WTC11 (cell line): ENCODE results near the gene CCT6A. TPM values are rescaled to one million over a fixed set of nuclear protein-coding genes. Genes with fewer than 3 reads are reported as not detected.

Source experiments
- ATAC-seq: fragments of 200-7000 bp; cut with Tn5 transposase; 2 replicates; pipeline ENCODE4 v1.10.0; 2021; ENCODE audit warnings: mild to moderate bottlenecking, moderate library complexity
- CTCF ChIA-PET: fragments of 300-600 bp; sonication (Branson Sonifier 250); formaldehyde crosslinking; loops from one replicate; lab custom pipeline; 2021; ENCODE audit warnings: antibody characterized with exemption; lab: Charles Lee
- POLR2A ChIA-PET: fragments of 350-600 bp; sonication (Branson Sonifier 250); formaldehyde crosslinking; loops from one replicate; lab custom pipeline; 2021; ENCODE audit warnings: antibody characterized with exemption; lab: Charles Lee
- DNase-seq: peaks from one replicate; pipeline ENCODE4 v3.0.0; 2021; ENCODE audit warnings: low spot score
- H3K27ac Mint-ChIP-seq: 2 replicates; pipeline ENCODE4 v1.8.0; 2021; ENCODE audit warnings: mixed read lengths
- H3K27me3 Mint-ChIP-seq: 2 replicates; pipeline ENCODE4 v1.8.0; 2021; ENCODE audit warnings: low read depth, mild to moderate bottlenecking, moderate library complexity, mixed read lengths
- H3K36me3 Mint-ChIP-seq: 2 replicates; pipeline ENCODE4 v1.8.0; 2021; ENCODE audit warnings: mixed read lengths
- H3K4me1 Mint-ChIP-seq: 2 replicates; pipeline ENCODE4 v1.8.0; 2022; ENCODE audit warnings: mixed read lengths
- H3K4me3 Mint-ChIP-seq: 2 replicates; pipeline ENCODE4 v1.8.0; 2021; ENCODE audit warnings: mild to moderate bottlenecking, moderate library complexity, mixed read lengths
- H3K9me3 Mint-ChIP-seq: 2 replicates; pipeline ENCODE4 v1.8.0; 2021; ENCODE audit warnings: mixed read lengths
- GABPB1 ChIP-seq: sonication (generic); formaldehyde crosslinking; IDR thresholded peaks from 2 replicates; pipeline ENCODE4 v1.8.1; 2023; ENCODE audit warnings: mild to moderate bottlenecking, missing genetic modification reagents
- JAZF1 ChIP-seq: fragments of 250-450 bp; sonication (Bioruptor Pico); IDR thresholded peaks from 2 replicates; pipeline ENCODE4 v1.9.0; 2021; ENCODE audit warnings: moderate library complexity, mild to moderate bottlenecking, inconsistent platforms
- NFATC4 ChIP-seq: fragments of 250-450 bp; sonication (Bioruptor Pico); IDR thresholded peaks from 2 replicates; pipeline ENCODE4 v1.9.0; 2021; ENCODE audit warnings: mild to moderate bottlenecking
- NR2C2 ChIP-seq: sonication (generic); formaldehyde crosslinking; IDR thresholded peaks from 2 replicates; pipeline ENCODE4 v1.8.0; 2022; ENCODE audit warnings: mild to moderate bottlenecking, missing genetic modification reagents
- NR3C1 ChIP-seq: sonication (generic); formaldehyde crosslinking; conservative IDR thresholded peaks from 2 replicates; pipeline ENCODE4 v1.8.1; 2023; ENCODE audit warnings: low read depth, mild to moderate bottlenecking, missing genetic modification reagents
- OVOL2 ChIP-seq: fragments of 250-450 bp; sonication (Bioruptor Pico); IDR thresholded peaks from 2 replicates; pipeline ENCODE4 v1.9.0; 2021; ENCODE audit warnings: mild to moderate bottlenecking, borderline replicate concordance
- TEAD1 ChIP-seq: sonication (generic); formaldehyde crosslinking; IDR thresholded peaks from 2 replicates; pipeline ENCODE4 v1.8.0; 2022; ENCODE audit warnings: mild to moderate bottlenecking, missing genetic modification reagents
- ZNF138 ChIP-seq: sonication (generic); formaldehyde crosslinking; conservative IDR thresholded peaks from 2 replicates; pipeline ENCODE4 v1.8.1; 2022; ENCODE audit warnings: mild to moderate bottlenecking, moderate library complexity, missing genetic modification reagents
- ZNF219 ChIP-seq: sonication (generic); formaldehyde crosslinking; IDR thresholded peaks from 2 replicates; pipeline ENCODE4 v1.8.0; 2023; ENCODE audit warnings: missing genetic modification reagents, mild to moderate bottlenecking, borderline replicate concordance
- ZNF416 ChIP-seq: fragments of 250-450 bp; sonication (Bioruptor Pico); IDR thresholded peaks from 2 replicates; pipeline ENCODE4 v1.9.0; 2021; ENCODE audit warnings: mild to moderate bottlenecking, inconsistent platforms
- ZNF671 ChIP-seq: fragments of 250-450 bp; sonication (Bioruptor Pico); IDR thresholded peaks from 2 replicates; pipeline ENCODE4 v1.8.0; 2021; ENCODE audit warnings: mild to moderate bottlenecking
- total RNA-seq: library from RNA; stranded (reverse); gene quantifications from 3 replicates; pipeline ENCODE4 v1.2.3, GENCODE V29; 2021
- TF ChIP-seq, protein P1 (sequence below): sonication (generic); formaldehyde crosslinking; IDR thresholded peaks from 2 replicates; pipeline ENCODE4 v1.8.0; 2022; ENCODE audit warnings: mild to moderate bottlenecking, missing genetic modification reagents
- TF ChIP-seq, protein P2 (sequence below): fragments of 250-450 bp; sonication (Bioruptor Pico); IDR thresholded peaks from 2 replicates; pipeline ENCODE4 v1.9.0; 2021; ENCODE audit warnings: mild to moderate bottlenecking, borderline replicate concordance
- TF ChIP-seq, protein P3 (sequence below): sonication (generic); formaldehyde crosslinking; IDR thresholded peaks from 2 replicates; pipeline ENCODE4 v1.8.1; 2022; ENCODE audit warnings: low read depth, mild to moderate bottlenecking, moderate library complexity, missing genetic modification reagents, borderline replicate concordance
- TF ChIP-seq, protein P4 (sequence below): sonication (generic); formaldehyde crosslinking; IDR thresholded peaks from 2 replicates; pipeline ENCODE4 v1.8.1; 2022; ENCODE audit warnings: mild to moderate bottlenecking, moderate library complexity, missing genetic modification reagents
- TF ChIP-seq, protein P5 (sequence below): sonication (generic); formaldehyde crosslinking; conservative IDR thresholded peaks from 2 replicates; pipeline ENCODE4 v1.8.1; 2023; ENCODE audit warnings: mild to moderate bottlenecking, low read depth, missing genetic modification reagents, moderate library complexity
- TF ChIP-seq, protein P6 (sequence below): fragments of 250-450 bp; sonication (Bioruptor Pico); IDR thresholded peaks from 2 replicates; pipeline ENCODE4 v1.9.0; 2021; ENCODE audit warnings: moderate library complexity, mild to moderate bottlenecking, inconsistent platforms, borderline replicate concordance
- TF ChIP-seq, protein P7 (sequence below): sonication (generic); formaldehyde crosslinking; IDR thresholded peaks from 2 replicates; pipeline ENCODE4 v1.8.1; 2023; ENCODE audit warnings: mild to moderate bottlenecking, missing genetic modification reagents

Gene CCT6A
- total RNA-seq, 1 experiment from 2014 or later, result 246 TPM

DNA sequence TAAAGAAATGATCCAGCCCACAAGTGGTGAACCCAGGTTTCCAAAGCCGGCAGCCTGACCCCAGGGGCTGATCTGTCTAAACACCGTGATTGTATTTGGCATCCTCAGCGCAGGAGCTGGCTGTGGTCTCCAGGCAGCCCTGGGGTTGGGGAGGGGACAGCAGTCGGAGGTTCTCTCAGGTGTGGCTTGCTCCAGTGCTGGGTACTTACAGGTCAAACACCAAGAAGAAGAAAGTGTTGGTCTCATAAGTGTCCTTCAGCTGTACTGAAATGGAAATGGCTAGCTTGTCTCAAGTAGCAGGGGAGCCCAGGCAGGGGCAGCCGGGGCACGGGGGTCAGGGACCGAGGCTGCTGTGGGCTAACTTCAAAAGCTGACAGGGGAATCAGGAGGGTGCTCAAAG lies 35.2 kb downstream of the CCT6A start:
- ChIA-PET CTCF (interaction anchor here (1.9 kb wide), 1 partner anchor 13 kb away, joined by 8 read pairs; no protein-coding TSS in a partner anchor), POLR2A (no interaction called here)
- no peak for TF ChIP-seq ZNF671 (CRISPR knock-in tag)
- Mint-ChIP-seq H3K4me3 (no peak overlapping the region), H3K27ac (no peak overlapping the region), H3K27me3 (no peaks in the 10 kb centered on the region), H3K4me1 (no peaks in the 10 kb centered on the region), H3K36me3 (peaks cover 10% of the 10 kb centered on the region), H3K9me3 (no peaks in the 10 kb centered on the region)
- ATAC-seq (no peak), DNase-seq (no peak)

DNA sequence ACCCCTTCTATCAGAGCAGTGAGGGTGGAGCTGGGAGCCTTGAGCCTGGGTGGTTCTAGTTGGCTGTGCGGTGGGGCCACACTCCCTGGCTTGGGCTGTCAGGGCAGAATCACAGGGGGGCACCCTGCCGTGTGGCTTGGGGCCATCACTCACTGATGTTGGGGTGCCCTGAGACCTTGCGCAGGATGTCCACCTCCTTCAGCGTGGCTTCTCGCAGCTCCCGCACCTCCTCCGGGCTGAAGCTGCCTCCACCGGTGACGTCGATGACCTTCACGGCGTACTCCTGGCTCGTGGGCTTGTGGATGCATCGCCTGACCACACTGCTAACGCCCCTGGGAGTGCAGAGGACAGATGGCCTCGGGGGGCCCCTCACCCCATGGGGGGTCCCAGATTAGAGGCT lies 35.9 kb downstream of the CCT6A start:
- no peaks in the 10 kb centered on the region for H3K4me1 Mint-ChIP-seq
- H3K27me3 Mint-ChIP-seq, result no peaks in the 10 kb centered on the region
- ATAC-seq (no peak), DNase-seq (no peak)
- H3K27ac Mint-ChIP-seq, result no peak overlapping the region
- CTCF ChIA-PET, result interaction anchor here (1.9 kb wide), 1 partner anchor 13 kb away, joined by 8 read pairs; no protein-coding TSS in a partner anchor
- no peak for TF ChIP-seq OVOL2 (CRISPR knock-in tag)
- no peak for TF ChIP-seq TEAD1 (CRISPR knock-in tag)
- TF ChIP-seq ZNF416 (CRISPR knock-in tag), result no peak
- TF ChIP-seq ZNF219, result no peak
- no peak for TF ChIP-seq ZNF671 (CRISPR knock-in tag)
- no peak for TF ChIP-seq NR2C2 (CRISPR knock-in tag)
- TF ChIP-seq ZNF138 (CRISPR knock-in tag), result no peak
- TF ChIP-seq NFATC4 (CRISPR knock-in tag), result no peak
- no peak for TF ChIP-seq NR3C1 (CRISPR knock-in tag)
- TF ChIP-seq JAZF1 (CRISPR knock-in tag), result no peak
- TF ChIP-seq, protein P1, sequence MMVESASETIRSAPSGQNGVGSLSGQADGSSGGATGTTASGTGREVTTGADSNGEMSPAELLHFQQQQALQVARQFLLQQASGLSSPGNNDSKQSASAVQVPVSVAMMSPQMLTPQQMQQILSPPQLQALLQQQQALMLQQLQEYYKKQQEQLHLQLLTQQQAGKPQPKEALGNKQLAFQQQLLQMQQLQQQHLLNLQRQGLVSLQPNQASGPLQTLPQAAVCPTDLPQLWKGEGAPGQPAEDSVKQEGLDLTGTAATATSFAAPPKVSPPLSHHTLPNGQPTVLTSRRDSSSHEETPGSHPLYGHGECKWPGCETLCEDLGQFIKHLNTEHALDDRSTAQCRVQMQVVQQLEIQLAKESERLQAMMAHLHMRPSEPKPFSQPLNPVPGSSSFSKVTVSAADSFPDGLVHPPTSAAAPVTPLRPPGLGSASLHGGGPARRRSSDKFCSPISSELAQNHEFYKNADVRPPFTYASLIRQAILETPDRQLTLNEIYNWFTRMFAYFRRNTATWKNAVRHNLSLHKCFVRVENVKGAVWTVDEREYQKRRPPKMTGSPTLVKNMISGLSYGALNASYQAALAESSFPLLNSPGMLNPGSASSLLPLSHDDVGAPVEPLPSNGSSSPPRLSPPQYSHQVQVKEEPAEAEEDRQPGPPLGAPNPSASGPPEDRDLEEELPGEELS, result no peak
- TF ChIP-seq, protein P2, sequence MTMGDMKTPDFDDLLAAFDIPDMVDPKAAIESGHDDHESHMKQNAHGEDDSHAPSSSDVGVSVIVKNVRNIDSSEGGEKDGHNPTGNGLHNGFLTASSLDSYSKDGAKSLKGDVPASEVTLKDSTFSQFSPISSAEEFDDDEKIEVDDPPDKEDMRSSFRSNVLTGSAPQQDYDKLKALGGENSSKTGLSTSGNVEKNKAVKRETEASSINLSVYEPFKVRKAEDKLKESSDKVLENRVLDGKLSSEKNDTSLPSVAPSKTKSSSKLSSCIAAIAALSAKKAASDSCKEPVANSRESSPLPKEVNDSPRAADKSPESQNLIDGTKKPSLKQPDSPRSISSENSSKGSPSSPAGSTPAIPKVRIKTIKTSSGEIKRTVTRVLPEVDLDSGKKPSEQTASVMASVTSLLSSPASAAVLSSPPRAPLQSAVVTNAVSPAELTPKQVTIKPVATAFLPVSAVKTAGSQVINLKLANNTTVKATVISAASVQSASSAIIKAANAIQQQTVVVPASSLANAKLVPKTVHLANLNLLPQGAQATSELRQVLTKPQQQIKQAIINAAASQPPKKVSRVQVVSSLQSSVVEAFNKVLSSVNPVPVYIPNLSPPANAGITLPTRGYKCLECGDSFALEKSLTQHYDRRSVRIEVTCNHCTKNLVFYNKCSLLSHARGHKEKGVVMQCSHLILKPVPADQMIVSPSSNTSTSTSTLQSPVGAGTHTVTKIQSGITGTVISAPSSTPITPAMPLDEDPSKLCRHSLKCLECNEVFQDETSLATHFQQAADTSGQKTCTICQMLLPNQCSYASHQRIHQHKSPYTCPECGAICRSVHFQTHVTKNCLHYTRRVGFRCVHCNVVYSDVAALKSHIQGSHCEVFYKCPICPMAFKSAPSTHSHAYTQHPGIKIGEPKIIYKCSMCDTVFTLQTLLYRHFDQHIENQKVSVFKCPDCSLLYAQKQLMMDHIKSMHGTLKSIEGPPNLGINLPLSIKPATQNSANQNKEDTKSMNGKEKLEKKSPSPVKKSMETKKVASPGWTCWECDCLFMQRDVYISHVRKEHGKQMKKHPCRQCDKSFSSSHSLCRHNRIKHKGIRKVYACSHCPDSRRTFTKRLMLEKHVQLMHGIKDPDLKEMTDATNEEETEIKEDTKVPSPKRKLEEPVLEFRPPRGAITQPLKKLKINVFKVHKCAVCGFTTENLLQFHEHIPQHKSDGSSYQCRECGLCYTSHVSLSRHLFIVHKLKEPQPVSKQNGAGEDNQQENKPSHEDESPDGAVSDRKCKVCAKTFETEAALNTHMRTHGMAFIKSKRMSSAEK (CRISPR knock-in tag), result no peak
- TF ChIP-seq, protein P3, sequence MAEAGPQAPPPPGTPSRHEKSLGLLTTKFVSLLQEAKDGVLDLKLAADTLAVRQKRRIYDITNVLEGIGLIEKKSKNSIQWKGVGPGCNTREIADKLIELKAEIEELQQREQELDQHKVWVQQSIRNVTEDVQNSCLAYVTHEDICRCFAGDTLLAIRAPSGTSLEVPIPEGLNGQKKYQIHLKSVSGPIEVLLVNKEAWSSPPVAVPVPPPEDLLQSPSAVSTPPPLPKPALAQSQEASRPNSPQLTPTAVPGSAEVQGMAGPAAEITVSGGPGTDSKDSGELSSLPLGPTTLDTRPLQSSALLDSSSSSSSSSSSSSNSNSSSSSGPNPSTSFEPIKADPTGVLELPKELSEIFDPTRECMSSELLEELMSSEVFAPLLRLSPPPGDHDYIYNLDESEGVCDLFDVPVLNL (CRISPR knock-in tag), result no peak
- no peak for TF ChIP-seq GABPB1 (CRISPR knock-in tag)
- TF ChIP-seq, protein P4, sequence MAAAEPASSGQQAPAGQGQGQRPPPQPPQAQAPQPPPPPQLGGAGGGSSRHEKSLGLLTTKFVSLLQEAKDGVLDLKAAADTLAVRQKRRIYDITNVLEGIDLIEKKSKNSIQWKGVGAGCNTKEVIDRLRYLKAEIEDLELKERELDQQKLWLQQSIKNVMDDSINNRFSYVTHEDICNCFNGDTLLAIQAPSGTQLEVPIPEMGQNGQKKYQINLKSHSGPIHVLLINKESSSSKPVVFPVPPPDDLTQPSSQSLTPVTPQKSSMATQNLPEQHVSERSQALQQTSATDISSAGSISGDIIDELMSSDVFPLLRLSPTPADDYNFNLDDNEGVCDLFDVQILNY (CRISPR knock-in tag), result no peak
- TF ChIP-seq, protein P5, sequence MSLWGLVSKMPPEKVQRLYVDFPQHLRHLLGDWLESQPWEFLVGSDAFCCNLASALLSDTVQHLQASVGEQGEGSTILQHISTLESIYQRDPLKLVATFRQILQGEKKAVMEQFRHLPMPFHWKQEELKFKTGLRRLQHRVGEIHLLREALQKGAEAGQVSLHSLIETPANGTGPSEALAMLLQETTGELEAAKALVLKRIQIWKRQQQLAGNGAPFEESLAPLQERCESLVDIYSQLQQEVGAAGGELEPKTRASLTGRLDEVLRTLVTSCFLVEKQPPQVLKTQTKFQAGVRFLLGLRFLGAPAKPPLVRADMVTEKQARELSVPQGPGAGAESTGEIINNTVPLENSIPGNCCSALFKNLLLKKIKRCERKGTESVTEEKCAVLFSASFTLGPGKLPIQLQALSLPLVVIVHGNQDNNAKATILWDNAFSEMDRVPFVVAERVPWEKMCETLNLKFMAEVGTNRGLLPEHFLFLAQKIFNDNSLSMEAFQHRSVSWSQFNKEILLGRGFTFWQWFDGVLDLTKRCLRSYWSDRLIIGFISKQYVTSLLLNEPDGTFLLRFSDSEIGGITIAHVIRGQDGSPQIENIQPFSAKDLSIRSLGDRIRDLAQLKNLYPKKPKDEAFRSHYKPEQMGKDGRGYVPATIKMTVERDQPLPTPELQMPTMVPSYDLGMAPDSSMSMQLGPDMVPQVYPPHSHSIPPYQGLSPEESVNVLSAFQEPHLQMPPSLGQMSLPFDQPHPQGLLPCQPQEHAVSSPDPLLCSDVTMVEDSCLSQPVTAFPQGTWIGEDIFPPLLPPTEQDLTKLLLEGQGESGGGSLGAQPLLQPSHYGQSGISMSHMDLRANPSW (CRISPR knock-in tag), result no peak
- TF ChIP-seq, protein P6, sequence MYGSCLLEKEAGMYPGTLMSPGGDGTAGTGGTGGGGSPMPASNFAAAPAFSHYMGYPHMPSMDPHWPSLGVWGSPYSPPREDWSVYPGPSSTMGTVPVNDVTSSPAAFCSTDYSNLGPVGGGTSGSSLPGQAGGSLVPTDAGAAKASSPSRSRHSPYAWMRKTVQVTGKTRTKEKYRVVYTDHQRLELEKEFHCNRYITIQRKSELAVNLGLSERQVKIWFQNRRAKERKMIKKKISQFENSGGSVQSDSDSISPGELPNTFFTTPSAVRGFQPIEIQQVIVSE, result no peak
- TF ChIP-seq, protein P7, sequence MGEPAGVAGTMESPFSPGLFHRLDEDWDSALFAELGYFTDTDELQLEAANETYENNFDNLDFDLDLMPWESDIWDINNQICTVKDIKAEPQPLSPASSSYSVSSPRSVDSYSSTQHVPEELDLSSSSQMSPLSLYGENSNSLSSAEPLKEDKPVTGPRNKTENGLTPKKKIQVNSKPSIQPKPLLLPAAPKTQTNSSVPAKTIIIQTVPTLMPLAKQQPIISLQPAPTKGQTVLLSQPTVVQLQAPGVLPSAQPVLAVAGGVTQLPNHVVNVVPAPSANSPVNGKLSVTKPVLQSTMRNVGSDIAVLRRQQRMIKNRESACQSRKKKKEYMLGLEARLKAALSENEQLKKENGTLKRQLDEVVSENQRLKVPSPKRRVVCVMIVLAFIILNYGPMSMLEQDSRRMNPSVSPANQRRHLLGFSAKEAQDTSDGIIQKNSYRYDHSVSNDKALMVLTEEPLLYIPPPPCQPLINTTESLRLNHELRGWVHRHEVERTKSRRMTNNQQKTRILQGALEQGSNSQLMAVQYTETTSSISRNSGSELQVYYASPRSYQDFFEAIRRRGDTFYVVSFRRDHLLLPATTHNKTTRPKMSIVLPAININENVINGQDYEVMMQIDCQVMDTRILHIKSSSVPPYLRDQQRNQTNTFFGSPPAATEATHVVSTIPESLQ, result no peak
- peaks cover 6% of the 10 kb centered on the region; the same call in 1 of the 2 replicates for H3K36me3 Mint-ChIP-seq
- H3K4me3 Mint-ChIP-seq, result no peak overlapping the region
- POLR2A ChIA-PET, result no interaction called here
- H3K9me3 Mint-ChIP-seq, result no peaks in the 10 kb centered on the region
